Psoas muscle (tissue), 8 donors: ENCODE results near the gene DCBLD2. TPM values are rescaled to one million over a fixed set of nuclear protein-coding genes. Genes with fewer than 3 reads are reported as not detected.

Experiments used
- ATAC-seq, 4 donors: fragments of 200-7000 bp; cut with Tn5 transposase; one replicate each; pipeline ENCODE4 v1.9.1; 2020; ENCODE audit warnings: moderate library complexity in 3 of 4, mild to moderate bottlenecking in 2 of 4
- DNase-seq, 2 donors: peaks; one replicate each; pipeline ENCODE4 v3.0.0-alpha.2; 2020
- H3K27ac ChIP-seq: fragments of 200-600 bp; one replicate; pipeline ENCODE4 v1.8.0; 2022
- H3K27me3 ChIP-seq, 3 donors: fragments of 200-600 bp in 1 of 3; one replicate each; pipeline versions ENCODE4 v1.6.1 to v1.8.0; 2013 to 2022; ENCODE audit warnings: low read length in 2 of 3, mild to moderate bottlenecking in 2 of 3, moderate library complexity in 1 of 3; ENCODE audit not compliant: insufficient read depth in 3 of 3
- H3K36me3 ChIP-seq, 2 donors: fragments of 200-600 bp in 1 of 2; one replicate each; pipeline versions ENCODE4 v1.6.1 to v1.8.0; 2013 to 2022; ENCODE audit warnings: low read depth in 1 of 2, mild to moderate bottlenecking in 1 of 2, moderate library complexity in 1 of 2; ENCODE audit not compliant: insufficient read depth in 1 of 2
- H3K4me1 ChIP-seq: fragments of 200-600 bp; one replicate; pipeline ENCODE4 v1.8.0; 2022
- H3K4me3 ChIP-seq: fragments of 200-600 bp; one replicate; pipeline ENCODE4 v1.8.0; 2022; ENCODE audit warnings: mild to moderate bottlenecking
- H3K9me3 ChIP-seq: fragments of 200-600 bp; one replicate; pipeline ENCODE4 v1.8.0; 2022
- CTCF ChIP-seq: fragments of 200-600 bp; IDR thresholded peaks from one replicate; pipeline ENCODE4 v1.8.0; 2022; ENCODE audit warnings: antibody characterized with exemption
- WGBS, 3 donors: extraction: QIAGEN DNeasy Blood & Tissue Kit; methylation state at CpG; one replicate each; pipeline versions ENCODE4 v1.1.6 to v1.1.7; 2013; 5-methylcytosine and 5-hydroxymethylcytosine counted together
- intact Hi-C, 2 donors: fragments of 100-400 bp; cut with DNase I; formaldehyde crosslinking; loops; one replicate each; pipeline versions ENCODE4 v1.11.0 to v1.14.2; 2022
- polyA plus RNA-seq, 3 donors: library from polyadenylated mRNA; stranded (reverse); fragments of 200-250 nt; gene quantifications; one replicate each; pipeline ENCODE4 v1.2.3, GENCODE V29; 2013
- total RNA-seq, 4 donors: library from RNA; stranded (reverse); fragmentation: NEBNext Ultra II Directional in 2 of 4; extraction: Animal tissue kit (Norgen Biotek cat#: 25700) in 2 of 4; gene quantifications; one replicate each; pipeline versions ENCODE4 v1.2.1 to v1.2.4, GENCODE V29; 2021 to 2023
- donor health status: healthy with polysubstance abuse.
- donor health status: DM: no; HTN: no; CAD: no; lungs with moderate emphysema.
- donor health status: Bipolar disorder and iron deficiency.
- donor health status: healthy.
- donor health status: DM: yes; HTN: yes; CAD: no.
- donor health status: DM: no; HTN: no; CAD: no.
- donor health status: DM: no; HTN: no; CAD: no.
- donor health status: DM: yes; HTN: yes; CAD: no.

DCBLD2 gene
- total and polyA plus RNA-seq, 7 donors: 2.9 to 13.9 (median 5.3) TPM

GRCh38 chr3:98761643-98762229 is 139.8 kb downstream of the DCBLD2 start:
- DNase-seq (no peak), ATAC-seq (peak in 1 of 4 donors; percentile 49)
- no peak overlapping the region for H3K4me3 ChIP-seq
- TF ChIP-seq CTCF: no peak
- intact Hi-C loops: no loop called here
- 71 to 79% (median 77%) methylated on average over 2 of the region's 2 CpGs for WGBS, 3 donors
- H3K4me1 ChIP-seq: peaks cover 47% of the 10 kb centered on the region
- H3K9me3 ChIP-seq: no peaks in the 10 kb centered on the region
- no peaks in the 10 kb centered on the region for H3K36me3 ChIP-seq
- H3K27me3 ChIP-seq: no peaks in the 10 kb centered on the region
- H3K27ac ChIP-seq: peak overlapping the region; percentile 42

DNA sequence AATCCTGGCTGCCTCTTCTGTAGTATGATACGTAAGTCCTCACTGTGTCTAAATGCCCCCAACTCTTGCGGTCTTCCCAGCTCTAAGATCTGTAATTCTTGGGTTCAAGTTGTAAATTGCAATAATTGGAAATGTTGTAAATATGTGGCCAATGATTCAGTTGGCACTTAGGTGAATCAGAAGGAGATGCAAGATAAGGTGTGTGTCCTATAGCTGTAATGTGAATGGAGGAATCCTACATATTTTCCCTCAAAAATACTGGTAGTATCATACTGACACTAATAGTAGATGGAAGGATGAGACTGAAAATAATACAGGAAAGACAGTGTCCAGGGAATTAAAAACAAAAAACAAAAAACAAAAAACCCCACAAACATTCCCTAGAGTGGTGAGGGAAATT is 141.9 kb downstream of the DCBLD2 start:
- Histone ChIP-seq H3K9me3 (no peaks in the 10 kb centered on the region), H3K27me3 (no peaks in the 10 kb centered on the region), H3K27ac (no peak overlapping the region), H3K4me3 (no peak overlapping the region), H3K36me3 (no peaks in the 10 kb centered on the region), H3K4me1 (peaks cover 45% of the 10 kb centered on the region)
- DNase-seq: no peak
- no peak for TF ChIP-seq CTCF
- ATAC-seq: no peak
- 95 to 98% (median 96%) methylated on average over 2 of the region's 2 CpGs for WGBS, 3 donors
- intact Hi-C loops: no loop called here

DNA sequence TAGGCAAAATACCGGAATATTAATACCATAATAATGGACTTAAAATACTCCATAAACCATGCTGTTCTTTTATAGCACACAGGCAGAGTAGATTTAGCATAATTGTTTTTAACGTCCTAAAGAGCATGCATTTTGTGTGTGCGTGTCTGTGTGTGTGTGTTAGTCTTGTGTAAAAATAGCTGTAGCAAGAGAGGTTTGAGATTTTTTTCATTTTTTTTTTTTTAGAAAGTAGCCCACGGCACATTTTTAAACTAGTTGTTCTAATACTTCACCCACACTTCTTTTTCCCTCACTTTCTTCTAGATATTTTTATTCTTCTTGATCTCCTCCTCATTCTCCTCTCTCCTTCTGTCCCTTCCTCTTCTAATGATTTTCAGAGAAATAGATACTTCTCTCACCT is 145.9 kb downstream of the DCBLD2 start:
- WGBS, 3 donors: 54 to 68% (median 54%) methylated on average over 4 of the region's 4 CpGs
- no peak for ATAC-seq
- Histone ChIP-seq H3K9me3 (no peaks in the 10 kb centered on the region), H3K27me3 (no peaks in the 10 kb centered on the region), H3K4me3 (no peak overlapping the region), H3K27ac (peak overlapping the region; percentile 72), H3K36me3 (no peaks in the 10 kb centered on the region), H3K4me1 (peaks cover 26% of the 10 kb centered on the region)
- no peak for TF ChIP-seq CTCF
- no peak for DNase-seq
- intact Hi-C loops: no loop called here

- peak overlapping the region; percentile 72 for H3K27ac ChIP-seq
- ATAC-seq: peak; percentile 78 to 89 (median 87)
- no peak for TF ChIP-seq CTCF
Observed at GRCh38 chr3:98754483-98754882, 147.0 kb downstream of the DCBLD2 start.

More at GRCh38 chr3:98754483-98754882, 147.0 kb downstream of the DCBLD2 start:
- DNase-seq: no peak
- H3K9me3 ChIP-seq: no peaks in the 10 kb centered on the region
- H3K36me3 ChIP-seq: no peaks in the 10 kb centered on the region
- 30 to 60% (median 52%) methylated on average over 3 of the region's 3 CpGs for WGBS, 3 donors
- intact Hi-C loops: no loop called here
- H3K27me3 ChIP-seq: no peaks in the 10 kb centered on the region
- H3K4me3 ChIP-seq: no peak overlapping the region
- H3K4me1 ChIP-seq: peaks cover 33% of the 10 kb centered on the region
